Heart left ventricle (tissue), 13 donors: ENCODE measurements around the gene FMNL3.

Source experiments
- POLR2A ChIP-seq, 2 donors: fragments of 450-650 bp; IDR thresholded peaks; one replicate each; pipeline ENCODE4 v1.6.1; 2017; ENCODE audit warnings: antibody characterized with exemption in 2 of 2, mild to moderate bottlenecking in 2 of 2, moderate library complexity in 2 of 2
- TF ChIP-seq, protein P1 (sequence below), 12 donors: fragments of 200-600 bp; sonication (generic) in 4 of 12; IDR thresholded peaks; one replicate each; pipeline versions ENCODE4 v1.5.0 to v1.8.0; 2018 to 2022; ENCODE audit warnings: antibody characterized with exemption in 12 of 12, mild to moderate bottlenecking in 5 of 12
- donor health status: ischemic (EF 13 %, LVEDD 7.1; RV severe dilation, severe dysfunction).
- donor health status: DM: no; HTN: yes; CAD: no.
- donor health status: DM: no; HTN: no; CAD: no.
- donor health status: ischemic (EF 25% LVEDD 6.9; RV normal size, moderate dysfunction).
- donor health status: ischemic (EF 25% LVEDD 5.7; RV mildly dilated, moderate dysfunction).
- donor health status: ischemic (EF 35%, LVEDD 5.7; RV mildly dilated, moderate dysfunction).
- donor health status: nonischemic (EF 11% LVEDD 7.7; RV severe dilation, severe dysfunction).
- donor health status: DM: yes; HTN: yes; CAD: no.
- donor health status: PGD.
- donor health status: ischemic (EF 29% LVEDD 5.4; RV normal size, mild dysfunction).
- donor health status: nonischemic (EF 23%, LVEDD 6.1; RV moderate dilation, normal function).

- TF ChIP-seq, protein P1, sequence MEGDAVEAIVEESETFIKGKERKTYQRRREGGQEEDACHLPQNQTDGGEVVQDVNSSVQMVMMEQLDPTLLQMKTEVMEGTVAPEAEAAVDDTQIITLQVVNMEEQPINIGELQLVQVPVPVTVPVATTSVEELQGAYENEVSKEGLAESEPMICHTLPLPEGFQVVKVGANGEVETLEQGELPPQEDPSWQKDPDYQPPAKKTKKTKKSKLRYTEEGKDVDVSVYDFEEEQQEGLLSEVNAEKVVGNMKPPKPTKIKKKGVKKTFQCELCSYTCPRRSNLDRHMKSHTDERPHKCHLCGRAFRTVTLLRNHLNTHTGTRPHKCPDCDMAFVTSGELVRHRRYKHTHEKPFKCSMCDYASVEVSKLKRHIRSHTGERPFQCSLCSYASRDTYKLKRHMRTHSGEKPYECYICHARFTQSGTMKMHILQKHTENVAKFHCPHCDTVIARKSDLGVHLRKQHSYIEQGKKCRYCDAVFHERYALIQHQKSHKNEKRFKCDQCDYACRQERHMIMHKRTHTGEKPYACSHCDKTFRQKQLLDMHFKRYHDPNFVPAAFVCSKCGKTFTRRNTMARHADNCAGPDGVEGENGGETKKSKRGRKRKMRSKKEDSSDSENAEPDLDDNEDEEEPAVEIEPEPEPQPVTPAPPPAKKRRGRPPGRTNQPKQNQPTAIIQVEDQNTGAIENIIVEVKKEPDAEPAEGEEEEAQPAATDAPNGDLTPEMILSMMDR (IDR thresholded peaks at IDR 0.05) = no peak
- TF ChIP-seq POLR2A (IDR thresholded peaks at IDR 0.05) = no peak
These were observed 5.2 kb downstream of the FMNL3 start for GRCh38 chr12:49702009-49702408.
